ENCODE data around the gene PNLDC1. TPM values are rescaled to one million over a fixed set of nuclear protein-coding genes. Genes with fewer than 3 reads are reported as not detected.

The PNLDC1 gene
- total RNA-seq, 1 experiment from 2014 or later = 0.20 TPM

DNA sequence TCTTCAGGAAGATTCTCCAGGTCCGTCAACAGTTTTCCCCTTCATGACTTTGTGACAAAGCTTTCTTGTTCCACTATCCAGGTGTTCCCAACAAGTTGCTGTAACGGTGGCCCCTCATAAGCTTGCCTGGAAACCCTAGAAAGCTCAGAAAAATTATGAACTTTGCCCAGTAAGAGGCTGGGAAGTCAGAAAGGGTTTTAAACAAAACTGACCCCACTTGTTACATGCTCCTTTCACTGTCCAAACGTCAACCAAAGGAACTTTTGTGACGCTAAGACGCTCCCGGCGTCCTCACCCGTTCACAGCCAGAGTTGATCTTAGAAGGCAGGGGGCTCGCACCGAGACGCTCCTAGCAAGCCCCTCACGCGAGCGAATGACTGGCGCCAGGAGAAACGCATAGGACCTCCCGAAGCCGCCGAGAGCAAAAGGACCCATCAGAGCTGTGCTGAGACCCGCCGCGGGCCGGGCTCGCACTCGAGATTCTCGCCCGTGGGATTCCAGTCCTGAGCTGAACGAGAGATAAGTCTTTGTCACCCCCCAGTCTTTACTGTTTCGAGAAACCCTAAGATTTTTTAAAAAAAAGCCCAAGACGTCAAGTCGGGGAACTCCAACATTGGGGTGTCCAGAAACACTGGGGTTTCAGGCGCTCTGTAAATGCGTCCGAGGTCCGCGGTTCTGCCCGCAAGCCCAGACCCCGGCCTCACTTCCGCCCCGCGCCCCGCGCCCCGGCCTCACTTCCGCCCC is 38.8 kb upstream of the PNLDC1 start:
- peak overlapping the region; percentile 79 for H3K27ac ChIP-seq
- ChIA-PET POLR2A (ENCODE audit: unreplicated experiment) (interaction anchor here (0.6 to 1.0 kb wide), 2 partner anchors 29 to 76 kb away, joined by 3 to 9 read pairs; no protein-coding TSS in a partner anchor), CTCF (no interaction called here)
- H3K9me2 ChIP-seq (ENCODE audit: insufficient read depth) = no peaks in the 10 kb centered on the region
- peaks cover 36% of the 10 kb centered on the region for H3F3A ChIP-seq (ENCODE audit: insufficient read depth, low read depth)
- peak overlapping the region; percentile 98 for H2AFZ ChIP-seq
- H3K79me2 ChIP-seq (ENCODE audit: low read depth) = peaks cover 12% of the 10 kb centered on the region; the same call in 1 of the 2 replicates
- H3K4me1 ChIP-seq (replicated peaks; ENCODE audit: insufficient read depth) = peaks cover 14% of the 10 kb centered on the region
- no peaks in the 10 kb centered on the region for H3K9me3 ChIP-seq (ENCODE audit: insufficient read depth, low read depth)
- peak overlapping the region; percentile 98 for H3K4me3 ChIP-seq
- peaks cover 4% of the 10 kb centered on the region; the same call in 1 of the 2 replicates for H4K20me1 ChIP-seq (ENCODE audit: insufficient read depth)
- no peak for TF ChIP-seq EZH2 (IDR thresholded peaks at IDR 0.05; ENCODE audit: low read depth)
- no peak for TF ChIP-seq CTCF (conservative IDR thresholded peaks at IDR 0.05)
- H3K27me3 ChIP-seq (ENCODE audit: insufficient read depth, low read depth) = no peaks in the 10 kb centered on the region
- intact Hi-C loops (cut with micrococcal nuclease; ENCODE audit: unreplicated experiment) = no loop called here
- H3K36me3 ChIP-seq (ENCODE audit: low read depth) = peaks cover 6% of the 10 kb centered on the region; the same call in 1 of the 2 replicates
- peak in 1 of 2 experiments; percentile 6 for DNase-seq
- TSS peak; percentile 80 for BruUV-seq (replicated peaks)
- peak overlapping the region; percentile 76 for H3K4me2 ChIP-seq

DNA sequence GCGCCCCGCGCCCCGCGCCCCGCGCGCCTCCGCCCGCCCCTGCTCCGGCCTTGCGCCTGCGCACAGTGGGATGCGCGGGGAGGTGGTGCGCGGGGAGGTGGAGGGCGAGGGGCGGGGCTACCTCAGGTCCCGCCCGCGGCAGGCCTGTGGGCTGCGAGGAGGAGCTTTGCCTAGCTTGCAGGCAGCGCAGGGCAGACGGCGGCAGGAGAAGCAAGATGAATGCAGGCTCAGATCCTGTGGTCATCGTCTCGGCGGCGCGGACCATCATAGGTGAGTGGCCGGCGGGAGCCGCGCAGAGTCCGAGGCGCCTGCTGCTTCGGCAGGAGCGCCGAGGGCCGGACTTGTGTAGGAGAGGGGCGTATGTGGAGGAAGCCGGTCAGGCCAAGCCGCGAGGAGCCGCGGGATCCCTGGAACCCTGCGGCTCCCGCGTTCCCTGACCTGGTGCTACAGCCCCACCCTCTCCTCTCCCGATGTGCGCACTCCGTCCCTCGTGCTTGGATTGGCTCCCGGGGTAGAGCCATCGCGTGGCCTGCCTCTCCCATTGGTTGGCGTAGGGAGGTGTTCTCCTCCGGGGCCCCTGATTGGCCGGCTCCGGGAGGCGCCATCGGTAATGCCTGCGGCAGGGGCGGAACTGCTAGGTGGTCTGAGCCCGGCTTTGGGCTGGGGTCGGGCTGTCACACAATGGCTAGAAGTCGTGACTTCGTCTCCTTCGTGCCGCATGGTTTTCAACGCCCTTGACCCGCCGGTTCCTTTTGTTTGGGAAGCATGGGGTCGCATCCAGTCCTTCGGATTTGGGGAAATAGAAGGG is 38.0 kb upstream of the PNLDC1 start, which contains the start of gene ACAT2:
Gene ACAT2, plus strand, starts transcription at position 173 of the 808 bp plus-strand sequence. Its CDS starts 43 bp downstream, at position 216.
- CTCF ChIA-PET = no interaction called here
- DNase-seq = peak; percentile 87 to 89
- Histone ChIP-seq H3K36me3 (ENCODE audit: low read depth) (peaks cover 6% of the 10 kb centered on the region), H3K27ac (peak within 1 kb of the TSS; percentile 79), H3K79me2 (ENCODE audit: low read depth) (peaks cover 12% of the 10 kb centered on the region; the same call in 1 of the 2 replicates), H3K4me2 (peak within 1 kb of the TSS; percentile 76), H4K20me1 (ENCODE audit: insufficient read depth) (peaks cover 4% of the 10 kb centered on the region; the same call in 1 of the 2 replicates), H3F3A (ENCODE audit: insufficient read depth, low read depth) (peaks cover 35% of the 10 kb centered on the region), H3K9me2 (ENCODE audit: insufficient read depth) (no peaks in the 10 kb centered on the region), H3K4me3 (peak within 1 kb of the TSS; percentile 98), H3K9me3 (ENCODE audit: insufficient read depth, low read depth) (no peaks in the 10 kb centered on the region), H2AFZ (peak within 1 kb of the TSS; percentile 98), H3K27me3 (ENCODE audit: insufficient read depth, low read depth) (no peaks in the 10 kb centered on the region), H3K4me1 (replicated peaks; ENCODE audit: insufficient read depth) (peaks cover 14% of the 10 kb centered on the region)
- TF ChIP-seq CTCF (conservative IDR thresholded peaks at IDR 0.05) (no peak), EZH2 (IDR thresholded peaks at IDR 0.05; ENCODE audit: low read depth) (no peak)
- no TSS peak for BruUV-seq (replicated peaks)
- intact Hi-C loops (cut with micrococcal nuclease; ENCODE audit: unreplicated experiment) = loop anchor here (1.0 to 2.0 kb wide), 3 partner anchors 27 to 69 kb away; partner anchors contain the start of genes SOD2, TCP1 and WTAP
- POLR2A ChIA-PET (ENCODE audit: unreplicated experiment) = interaction anchor here (0.5 to 1.0 kb wide), 4 partner anchors 28 to 1229 kb away, joined by 3 to 9 read pairs (median 3); partner anchors contain the start of gene MAP3K4

DNA sequence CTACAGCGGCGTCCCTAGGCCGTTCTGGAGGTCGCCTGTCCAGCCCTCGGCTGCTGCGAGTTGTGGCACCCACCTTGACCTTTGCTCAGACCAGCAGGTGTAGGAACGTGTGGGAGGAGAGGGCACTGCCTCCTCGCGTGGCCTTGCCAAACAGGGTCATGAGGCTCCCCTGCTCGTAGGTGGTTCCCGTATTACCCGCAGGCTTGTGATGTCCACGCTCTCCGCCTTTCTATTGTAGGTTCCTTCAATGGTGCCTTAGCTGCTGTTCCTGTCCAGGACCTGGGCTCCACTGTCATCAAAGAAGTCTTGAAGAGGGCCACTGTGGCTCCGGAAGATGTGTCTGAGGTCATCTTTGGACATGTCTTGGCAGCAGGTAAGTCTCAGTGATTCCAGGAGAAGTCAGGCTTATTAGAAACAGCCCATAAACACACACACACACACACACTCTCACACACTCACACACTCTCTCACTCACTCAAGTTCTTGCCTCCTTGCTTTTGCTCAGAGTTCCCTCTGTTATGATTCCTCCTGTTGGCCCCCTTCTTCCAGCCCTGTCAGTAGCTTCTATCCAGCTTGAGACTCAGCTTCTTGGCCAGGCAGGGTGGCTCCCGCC is 37.3 kb upstream of the PNLDC1 start:
- Histone ChIP-seq H3K4me1 (replicated peaks; ENCODE audit: insufficient read depth) (peaks cover 14% of the 10 kb centered on the region), H3K9me3 (ENCODE audit: insufficient read depth, low read depth) (no peaks in the 10 kb centered on the region), H3F3A (ENCODE audit: insufficient read depth, low read depth) (peaks cover 28% of the 10 kb centered on the region), H3K4me3 (peak overlapping the region; percentile 98), H3K36me3 (ENCODE audit: low read depth) (peaks cover 6% of the 10 kb centered on the region), H2AFZ (peak overlapping the region; percentile 94), H3K4me2 (peak overlapping the region; percentile 76), H3K79me2 (ENCODE audit: low read depth) (peaks cover 12% of the 10 kb centered on the region; the same call in 1 of the 2 replicates), H3K27me3 (ENCODE audit: insufficient read depth, low read depth) (no peaks in the 10 kb centered on the region), H3K27ac (no peak overlapping the region), H4K20me1 (ENCODE audit: insufficient read depth) (peaks cover 4% of the 10 kb centered on the region; the same call in 1 of the 2 replicates), H3K9me2 (ENCODE audit: insufficient read depth) (no peaks in the 10 kb centered on the region)
- TF ChIP-seq CTCF (conservative IDR thresholded peaks at IDR 0.05) = no peak
- TF ChIP-seq EZH2 (IDR thresholded peaks at IDR 0.05; ENCODE audit: low read depth) = no peak
- no TSS peak for BruUV-seq (replicated peaks)
- ChIA-PET POLR2A (ENCODE audit: unreplicated experiment) (interaction anchor here (0.6 kb wide), 1 partner anchor 24 kb away, joined by 5 read pairs; no protein-coding TSS in a partner anchor), CTCF (no interaction called here)
- intact Hi-C loops (cut with micrococcal nuclease; ENCODE audit: unreplicated experiment) = loop anchor here (1.0 to 2.0 kb wide), 3 partner anchors 26 to 69 kb away; partner anchors contain the start of genes SOD2, TCP1 and WTAP
- no peak for DNase-seq

Data from PC-9 (cell line).